Keratinocyte (primary cell): ENCODE results near the gene PDF. TPM values are rescaled to one million over a fixed set of nuclear protein-coding genes. Genes with fewer than 3 reads are reported as not detected.

Experiments used
- DNase-seq: peaks from one replicate; pipeline ENCODE4 v3.0.0-alpha.2; 2011; ENCODE audit warnings: low read depth, missing footprints, low spot score
- FAIRE-seq: peaks from 2 replicates; lab custom pipeline; 2011; peaks lifted over from hg19 to GRCh38; lab: Jason Lieb, UNC
- H2AFZ ChIP-seq: 2 replicates; pipeline ENCODE4 v1.6.0; 2012; ENCODE audit warnings: low read length, control low read depth, inconsistent platforms; ENCODE audit not compliant: control insufficient read depth
- H3K27ac ChIP-seq: 2 replicates; pipeline ENCODE4 v1.5.1; 2011; ENCODE audit warnings: low read length; ENCODE audit not compliant: control insufficient read depth, insufficient read depth
- H3K27me3 ChIP-seq: 3 replicates; pipeline ENCODE4 v1.6.0; 2011; ENCODE audit warnings: low read length; ENCODE audit not compliant: control insufficient read depth, insufficient read depth; ENCODE audit errors: extremely low read depth
- H3K36me3 ChIP-seq, 2 experiments: 2 replicates in 1 of 2; 3 replicates in 1 of 2; pipeline ENCODE4 v1.5.1; 2011; ENCODE audit warnings: low read length in 2 of 2, mild to moderate bottlenecking in 1 of 2; ENCODE audit not compliant: control insufficient read depth in 2 of 2, insufficient read depth in 2 of 2; ENCODE audit errors: extremely low read depth in 1 of 2
- H3K4me1 ChIP-seq: 3 replicates; pipeline ENCODE4 v1.5.1; 2011; ENCODE audit warnings: low read length; ENCODE audit not compliant: control insufficient read depth, insufficient read depth; ENCODE audit errors: extremely low read depth
- H3K4me2 ChIP-seq: 3 replicates; pipeline ENCODE4 v1.6.0; 2011; ENCODE audit warnings: low read depth, low read length; ENCODE audit not compliant: control insufficient read depth, insufficient read depth; ENCODE audit errors: extremely low read depth
- H3K4me3 ChIP-seq, 3 experiments: fragments of 200-600 bp in 1 of 3; sonication (generic) in 1 of 3; 2 replicates in 2 of 3; 3 replicates in 1 of 3; pipeline ENCODE4 v1.5.1; 2011 to 2016; ENCODE audit warnings: low read length in 3 of 3, mild to moderate bottlenecking in 3 of 3, control low read depth in 2 of 3, inconsistent platforms in 1 of 3, low read depth in 1 of 3, mixed read lengths in 1 of 3, mixed run types in 1 of 3, moderate library complexity in 1 of 3; ENCODE audit not compliant: control insufficient read depth in 2 of 3, insufficient read depth in 2 of 3; ENCODE audit errors: extremely low read depth in 1 of 3
- H3K79me2 ChIP-seq: 2 replicates; pipeline ENCODE4 v1.6.0; 2012; ENCODE audit warnings: low read length; ENCODE audit not compliant: control insufficient read depth, insufficient read depth
- H3K9ac ChIP-seq: 3 replicates; pipeline ENCODE4 v1.6.0; 2011; ENCODE audit warnings: low read length; ENCODE audit not compliant: control insufficient read depth, insufficient read depth; ENCODE audit errors: extremely low read depth
- H3K9me1 ChIP-seq: 3 replicates; pipeline ENCODE4 v1.6.0; 2011; ENCODE audit warnings: low read length; ENCODE audit not compliant: control insufficient read depth, insufficient read depth; ENCODE audit errors: extremely low read depth
- H3K9me3 ChIP-seq: 2 replicates; pipeline ENCODE4 v1.5.1; 2012; ENCODE audit warnings: low read depth, low read length; ENCODE audit not compliant: control insufficient read depth
- H4K20me1 ChIP-seq: 3 replicates; pipeline ENCODE4 v1.6.0; 2011; ENCODE audit warnings: low read length; ENCODE audit not compliant: control insufficient read depth, insufficient read depth; ENCODE audit errors: extremely low read depth
- EZH2 ChIP-seq: IDR thresholded peaks from one replicate; pipeline ENCODE4 v1.6.1; 2012; ENCODE audit warnings: inconsistent platforms, mild to moderate bottlenecking, low read length, moderate library complexity
- dilution Hi-C: fragments of 300-500 bp; cut with MboI; formaldehyde crosslinking; loops from one replicate; pipeline ENCODE4 v1.7.0; 2020; ENCODE audit warnings: low sequenced_read_pairs; ENCODE audit not compliant: extremely low pct_ligation_motif_present
- polyA plus RNA-seq, 5 experiments: library from polyadenylated mRNA; depleted of rRNA in 3 of 5; stranded (reverse) in 3 of 5; stranded (forward) in 1 of 5; unstranded in 1 of 5; fragments of >200 nt; gene quantifications; 1 replicate in 1 of 5; 2 replicates in 3 of 5; 3 replicates in 1 of 5; pipeline versions ENCODE4 v1.2.1 to v1.2.3, GENCODE V29; 2011 to 2012; ENCODE audit warnings: missing spikeins in 2 of 5, low read depth in 1 of 5, low replicate concordance in 1 of 5
- TF ChIP-seq, protein P1 (sequence below), 3 experiments: IDR thresholded peaks in 1 of 3; conservative IDR thresholded peaks in 1 of 3; optimal IDR thresholded peaks in 1 of 3; 2 replicates in 2 of 3; 3 replicates in 1 of 3; pipeline versions ENCODE3 to v1.5.1; 2011; ENCODE audit warnings: low read length in 3 of 3, mild to moderate bottlenecking in 3 of 3, moderate library complexity in 2 of 3, control low read depth in 1 of 3, inconsistent platforms in 1 of 3; ENCODE audit not compliant: insufficient read depth in 2 of 3; ENCODE audit errors: extremely low read depth in 1 of 3

PDF gene
- polyA plus RNA-seq, 1 donor (not counting 4 experiments of a cell fraction or from before 2014, with no cell fraction given): 3.0 TPM

DNA sequence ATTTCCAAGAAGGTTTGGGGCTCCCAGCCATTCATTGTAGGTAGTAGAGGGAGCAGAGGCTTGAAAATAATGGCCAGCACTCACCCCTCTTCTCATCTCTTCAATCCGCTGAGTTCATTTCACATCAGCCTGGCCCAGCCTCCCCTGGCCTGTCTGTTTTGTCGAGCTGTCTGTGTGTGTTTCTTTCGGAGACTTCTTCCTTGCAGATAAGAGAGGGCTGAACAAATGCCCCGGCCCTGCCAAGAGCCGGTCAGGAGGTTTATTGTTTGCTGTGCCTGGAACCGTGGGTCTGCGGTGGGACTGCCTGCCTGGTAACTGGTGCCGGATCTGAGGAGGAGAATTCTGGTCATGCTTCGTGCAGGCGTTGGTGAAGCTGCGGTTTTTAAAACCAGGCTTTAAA is 15.9 kb downstream of the PDF start:
- H3K79me2 ChIP-seq: peaks cover 54% of the 10 kb centered on the region
- dilution Hi-C loops: no loop called here
- FAIRE-seq: no peak

DNA sequence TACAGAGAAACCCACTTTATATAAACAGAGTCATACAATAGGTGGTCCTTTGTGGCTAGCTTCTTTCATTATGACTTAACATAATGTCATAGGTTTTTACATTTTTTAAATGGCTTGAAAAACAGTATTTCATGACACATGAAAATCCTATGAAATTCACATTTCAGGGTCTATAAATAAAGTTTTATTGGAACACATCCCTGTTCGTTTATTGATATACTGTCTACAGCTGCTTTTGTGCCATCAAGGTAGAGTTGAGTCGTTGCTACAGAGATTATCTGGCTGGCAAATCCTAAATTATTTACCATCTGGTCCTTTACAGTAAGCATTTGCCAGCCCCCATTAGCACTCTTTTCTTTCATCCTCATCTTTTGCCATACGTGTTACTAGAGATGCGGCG is 16.9 kb downstream of the PDF start:
- H4K20me1 ChIP-seq: peaks cover 6% of the 10 kb centered on the region
- H3K9ac ChIP-seq: no peak overlapping the region
- TF ChIP-seq, protein P1, sequence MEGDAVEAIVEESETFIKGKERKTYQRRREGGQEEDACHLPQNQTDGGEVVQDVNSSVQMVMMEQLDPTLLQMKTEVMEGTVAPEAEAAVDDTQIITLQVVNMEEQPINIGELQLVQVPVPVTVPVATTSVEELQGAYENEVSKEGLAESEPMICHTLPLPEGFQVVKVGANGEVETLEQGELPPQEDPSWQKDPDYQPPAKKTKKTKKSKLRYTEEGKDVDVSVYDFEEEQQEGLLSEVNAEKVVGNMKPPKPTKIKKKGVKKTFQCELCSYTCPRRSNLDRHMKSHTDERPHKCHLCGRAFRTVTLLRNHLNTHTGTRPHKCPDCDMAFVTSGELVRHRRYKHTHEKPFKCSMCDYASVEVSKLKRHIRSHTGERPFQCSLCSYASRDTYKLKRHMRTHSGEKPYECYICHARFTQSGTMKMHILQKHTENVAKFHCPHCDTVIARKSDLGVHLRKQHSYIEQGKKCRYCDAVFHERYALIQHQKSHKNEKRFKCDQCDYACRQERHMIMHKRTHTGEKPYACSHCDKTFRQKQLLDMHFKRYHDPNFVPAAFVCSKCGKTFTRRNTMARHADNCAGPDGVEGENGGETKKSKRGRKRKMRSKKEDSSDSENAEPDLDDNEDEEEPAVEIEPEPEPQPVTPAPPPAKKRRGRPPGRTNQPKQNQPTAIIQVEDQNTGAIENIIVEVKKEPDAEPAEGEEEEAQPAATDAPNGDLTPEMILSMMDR (optimal IDR thresholded peaks at IDR 0.05 in 1 of 3, IDR thresholded peaks at IDR 0.05 in 1 of 3, conservative IDR thresholded peaks at IDR 0.05 in 1 of 3; ENCODE audit: extremely low read depth in 1 of 3, insufficient read depth in 2 of 3, low read length in 3 of 3): no peak
- no peak for TF ChIP-seq EZH2
- H3K27me3 ChIP-seq: no peaks in the 10 kb centered on the region
- H3K4me3 ChIP-seq: no peak overlapping the region
- dilution Hi-C loops: no loop called here
- H2AFZ ChIP-seq: no peak overlapping the region
- H3K9me3 ChIP-seq: no peaks in the 10 kb centered on the region
- FAIRE-seq (no peak), DNase-seq (no peak)
- H3K4me1 ChIP-seq: peaks cover 10% of the 10 kb centered on the region
- H3K4me2 ChIP-seq: no peak overlapping the region
- H3K9me1 ChIP-seq: peaks cover 3% of the 10 kb centered on the region
- H3K36me3 ChIP-seq: peaks cover 13 to 20% of the 10 kb centered on the region in 2 experiments
- H3K27ac ChIP-seq: no peak overlapping the region
- peaks cover 54% of the 10 kb centered on the region for H3K79me2 ChIP-seq

More for the DNA sequence above, 15.9 kb downstream of the PDF start:
- peaks cover 6% of the 10 kb centered on the region for H4K20me1 ChIP-seq
- H2AFZ ChIP-seq: no peak overlapping the region
- H3K36me3 ChIP-seq: peaks cover 22 to 29% of the 10 kb centered on the region in 2 experiments
- no peak for DNase-seq
- no peak overlapping the region for H3K4me2 ChIP-seq
- no peaks in the 10 kb centered on the region for H3K9me3 ChIP-seq
- no peak for TF ChIP-seq EZH2
- TF ChIP-seq, protein P1 (optimal IDR thresholded peaks at IDR 0.05 in 1 of 3, IDR thresholded peaks at IDR 0.05 in 1 of 3, conservative IDR thresholded peaks at IDR 0.05 in 1 of 3; ENCODE audit: extremely low read depth in 1 of 3, insufficient read depth in 2 of 3, low read length in 3 of 3): no peak
- no peak overlapping the region for H3K27ac ChIP-seq
- peaks cover 10% of the 10 kb centered on the region for H3K4me1 ChIP-seq
- H3K4me3 ChIP-seq: no peak overlapping the region
- H3K27me3 ChIP-seq: no peaks in the 10 kb centered on the region
- no peak overlapping the region for H3K9ac ChIP-seq
- H3K9me1 ChIP-seq: peaks cover 3% of the 10 kb centered on the region
